ENCODE measurements around the gene BCORL1.

The BCORL1 gene

GRCh38 chrX:130015181-130015580 is 32.7 kb downstream of the BCORL1 start:
- DNase-seq = no peak

GRCh38 chrX:130018143-130018542 is 35.7 kb downstream of the BCORL1 start:
- no peak for DNase-seq

GRCh38 chrX:130020661-130021324 is 38.4 kb downstream of the BCORL1 start:
- DNase-seq = no peak

GRCh38 chrX:130024127-130024526 is 41.7 kb downstream of the BCORL1 start:
- no peak for DNase-seq

DNA sequence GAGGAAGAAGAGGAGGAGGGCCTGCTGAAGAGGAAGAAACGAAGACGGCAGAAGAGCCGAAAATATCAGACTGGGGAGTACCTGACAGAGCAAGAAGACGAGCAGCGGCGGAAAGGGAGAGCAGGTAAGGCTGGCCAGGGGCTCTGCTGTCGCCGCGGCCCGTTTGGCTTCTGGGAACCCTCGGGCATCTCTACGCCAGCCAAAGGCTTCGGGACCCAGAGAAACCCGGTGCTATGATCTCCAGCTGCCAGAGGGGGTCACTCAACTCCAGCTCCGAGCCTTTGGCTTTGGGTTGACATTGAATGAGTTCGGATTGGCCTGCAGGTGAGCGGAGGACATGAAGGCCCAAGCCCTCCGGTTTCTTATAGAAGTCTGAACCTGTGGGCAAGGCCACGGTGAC is 42.8 kb downstream of the BCORL1 start:
- no peak for DNase-seq

DNA sequence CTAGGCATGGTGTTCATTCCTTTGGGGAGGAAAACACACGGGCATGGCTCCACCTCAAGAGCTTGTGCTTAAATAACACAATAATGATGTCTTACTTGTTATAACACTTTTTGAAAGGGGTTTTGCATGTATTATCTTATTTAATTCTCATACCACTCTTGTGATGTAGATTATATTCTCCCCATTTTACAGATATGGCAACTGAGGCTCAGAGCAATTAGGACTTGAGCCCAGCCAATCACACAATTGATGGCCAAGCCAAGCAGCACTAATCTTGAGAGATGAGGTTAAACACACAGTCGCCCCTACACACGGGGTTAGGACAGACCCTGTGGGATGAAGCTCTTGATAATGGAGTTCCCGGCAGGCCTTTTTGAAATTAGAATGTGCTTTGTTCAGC is 45.1 kb downstream of the BCORL1 start:
- no peak for DNase-seq

GRCh38 chrX:130028196-130028595 is 45.8 kb downstream of the BCORL1 start:
- no peak for DNase-seq

- DNase-seq = no peak
These were observed 48.4 kb downstream of the BCORL1 start for GRCh38 chrX:130030826-130031225.

DNA sequence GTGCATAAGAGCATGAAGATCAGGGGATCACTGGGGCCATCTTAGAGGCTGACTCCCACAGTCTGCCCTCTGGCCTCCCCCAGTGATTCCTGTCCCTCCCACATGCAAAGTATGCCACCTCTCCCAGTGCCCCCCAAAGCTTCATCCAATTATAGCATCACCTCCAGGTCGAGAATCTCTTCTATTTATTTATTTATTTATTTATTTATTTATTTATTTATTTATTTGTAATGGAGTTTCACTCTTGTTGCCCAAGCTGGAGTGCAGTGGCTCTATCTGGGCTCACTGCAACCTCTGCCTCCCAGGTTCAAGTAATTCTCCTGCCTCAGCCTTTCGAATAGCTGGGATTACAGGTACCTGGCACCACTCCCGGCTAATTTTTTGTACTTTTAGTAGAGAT is 50.1 kb downstream of the BCORL1 start:
- no peak for DNase-seq

- DNase-seq = no peak
These were observed 51.7 kb downstream of the BCORL1 start for GRCh38 chrX:130034178-130034577.

- no peak for DNase-seq
These were observed 57.4 kb downstream of the BCORL1 start for GRCh38 chrX:130039847-130040246.

DNA sequence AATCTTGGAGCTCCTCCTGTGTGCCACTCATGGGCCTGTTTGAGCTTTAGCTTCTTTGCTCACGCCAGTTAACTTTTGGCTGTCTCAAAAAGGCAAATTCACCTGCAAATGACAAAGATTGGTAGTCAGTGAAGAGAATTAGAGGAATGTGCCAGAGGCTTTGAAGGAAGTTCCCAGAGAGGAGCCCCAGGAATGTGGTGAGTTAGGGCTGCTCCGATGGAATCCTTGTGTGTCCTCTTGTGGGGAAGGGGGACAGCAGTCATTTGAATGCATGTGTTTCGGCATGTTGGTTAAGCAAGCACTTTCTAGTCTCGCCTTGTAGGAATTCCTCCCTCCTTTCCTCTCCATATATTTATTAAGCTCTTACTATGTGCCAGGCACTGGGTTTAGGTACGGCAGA is 65.0 kb downstream of the BCORL1 start:
- no peak for DNase-seq

DNA sequence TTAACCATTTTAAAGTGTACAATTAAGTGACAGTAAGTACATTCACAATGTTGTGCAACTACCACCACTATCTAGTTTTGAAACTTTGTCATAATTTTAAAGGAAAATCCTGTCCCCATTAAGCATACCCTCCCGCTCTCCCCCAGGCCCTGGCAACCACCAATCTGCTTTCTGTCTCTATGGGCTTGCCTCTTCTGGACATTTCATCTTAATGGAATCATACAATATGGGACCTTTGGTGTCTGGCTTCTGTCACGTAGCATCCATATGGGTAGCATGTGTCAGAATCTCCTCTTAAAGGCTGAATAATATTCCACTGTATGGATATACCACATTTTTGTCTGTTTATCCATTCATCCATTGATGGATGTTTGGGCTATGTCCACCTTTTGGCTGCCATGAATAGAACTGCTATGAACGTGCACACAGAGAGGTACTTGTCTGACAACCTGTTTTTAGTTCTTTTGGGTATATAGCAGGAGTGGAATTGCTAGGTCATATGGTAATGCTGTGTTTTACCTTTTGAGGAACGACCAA is 66.3 kb downstream of the BCORL1 start:
- DNase-seq = no peak

DNA sequence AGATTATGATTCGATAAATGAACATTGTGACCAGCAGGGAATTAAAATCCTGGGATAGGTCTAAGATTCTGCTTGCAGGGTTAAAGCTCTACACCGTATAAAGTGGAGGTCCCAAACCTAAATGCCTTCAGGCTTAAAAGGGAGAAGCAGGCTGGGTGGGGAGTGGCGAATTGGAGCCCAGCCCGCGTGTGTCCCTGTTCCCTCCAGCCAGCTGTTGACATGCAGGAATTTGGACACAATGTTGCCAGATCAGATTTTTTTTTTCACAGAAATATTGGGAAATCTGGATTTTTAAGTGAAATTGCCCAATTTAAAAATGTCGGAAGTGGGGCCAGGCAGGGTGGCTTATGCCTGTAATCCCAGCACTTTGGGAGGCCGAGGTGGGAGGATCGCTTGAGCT is 67.4 kb downstream of the BCORL1 start:
- no peak for DNase-seq

GRCh38 chrX:130051176-130051845 is 68.9 kb downstream of the BCORL1 start:
- DNase-seq = no peak

- DNase-seq = peak; percentile 58
These were observed 70.8 kb downstream of the BCORL1 start for GRCh38 chrX:130053236-130053635.

DNA sequence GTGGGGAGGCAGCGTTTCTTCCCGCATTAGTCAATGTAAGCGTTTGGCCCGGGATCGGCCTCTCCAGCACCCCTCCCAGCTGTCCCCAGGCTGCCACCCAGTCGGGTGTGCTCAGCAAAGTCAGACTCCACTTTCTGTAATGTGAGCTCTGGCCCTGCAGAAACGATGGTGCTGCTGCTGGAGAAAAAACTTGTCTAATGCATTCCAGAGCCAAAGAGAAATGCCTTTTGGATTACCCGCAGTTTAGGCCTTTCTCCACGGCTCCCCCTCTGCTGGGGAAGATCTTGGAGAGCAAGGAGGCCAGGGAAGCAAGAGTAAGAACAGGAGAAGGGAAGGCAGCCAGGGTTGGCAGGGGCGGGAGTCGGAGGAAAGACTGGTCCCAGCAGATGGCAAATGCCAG is 72.7 kb downstream of the BCORL1 start:
- DNase-seq = no peak

DNA sequence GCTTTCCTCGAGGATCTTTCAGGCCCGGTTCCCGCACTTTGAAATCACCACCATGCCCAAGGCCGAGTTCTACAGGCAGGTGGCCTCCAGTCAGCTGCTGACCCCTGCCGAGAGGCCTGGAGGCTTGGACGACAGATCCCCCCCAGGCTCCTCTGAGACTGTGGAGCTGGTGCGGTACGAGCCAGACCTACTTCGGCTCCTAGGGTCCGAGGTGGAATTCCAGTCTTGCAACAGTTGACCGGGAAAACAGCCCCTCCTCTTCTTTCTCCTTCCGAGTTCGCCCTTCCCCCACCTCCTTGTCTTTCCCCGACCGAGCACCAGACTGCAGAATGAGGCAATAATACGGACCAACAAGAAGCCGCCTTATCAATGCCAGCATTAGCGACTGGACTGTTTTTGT is 73.5 kb downstream of the BCORL1 start:
- DNase-seq = no peak

GRCh38 chrX:130057209-130057608 is 74.8 kb downstream of the BCORL1 start:
- DNase-seq = no peak

- no peak for DNase-seq
These were observed 76.2 kb downstream of the BCORL1 start for GRCh38 chrX:130058652-130059051.

- peak; percentile 32 for DNase-seq
These were observed 78.0 kb downstream of the BCORL1 start for GRCh38 chrX:130060122-130061069.

DNA sequence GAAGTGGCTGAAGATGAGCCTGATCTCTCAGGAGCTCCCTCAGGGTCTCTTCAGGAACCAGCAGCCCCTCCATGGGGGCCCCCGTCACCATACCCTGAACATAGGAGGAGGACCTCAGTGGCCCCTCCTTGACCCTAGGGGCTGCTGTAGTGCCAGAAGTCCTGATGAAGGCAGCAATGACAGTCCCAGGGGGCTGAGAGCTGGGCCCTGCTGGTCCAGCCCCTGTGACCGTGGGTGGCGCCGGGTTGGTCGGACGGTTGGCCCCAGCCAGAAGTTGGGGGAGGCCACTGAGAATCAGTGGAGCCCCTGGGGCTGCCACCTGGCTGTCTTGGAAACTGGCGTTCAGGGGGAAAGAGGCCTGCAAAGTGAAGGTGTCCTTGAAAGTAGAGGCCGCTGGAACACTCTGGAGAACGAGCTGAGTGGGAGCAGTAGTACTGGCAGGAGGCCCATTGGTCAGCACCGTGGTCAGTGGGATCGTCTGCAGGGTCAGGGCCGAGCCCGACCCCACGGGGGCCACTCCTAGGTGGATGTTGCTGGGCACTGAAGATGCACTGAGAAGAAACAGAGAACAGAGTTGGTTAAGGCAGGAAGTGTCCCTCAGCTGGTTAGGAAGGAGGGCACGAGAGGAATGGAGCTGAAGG is 84.7 kb downstream of the BCORL1 start:
- no peak for DNase-seq

Measured in NCI-H524 treated with DMSO at 0.1 percent for 48 hours (cell line).